Neural progenitor cell (in vitro differentiated cells): ENCODE measurements around the gene FAM219B.

ENCODE experiments used
- CTCF ChIP-seq: fragments of 200-600 bp; sonication (generic); IDR thresholded peaks from 2 replicates; pipeline ENCODE4 v1.5.1; 2017; ENCODE audit warnings: antibody characterized with exemption, mild to moderate bottlenecking
- EZH2 ChIP-seq: fragments of 200-600 bp; sonication (generic); IDR thresholded peaks from 2 replicates; pipeline ENCODE4 v1.6.1; 2017; ENCODE audit warnings: antibody characterized with exemption, mild to moderate bottlenecking, moderate library complexity

GRCh38 chr15:74901612-74902063 is 5.0 kb downstream of the FAM219B start:
- TF ChIP-seq CTCF (peak; percentile 98), EZH2 (no peak)
